ENCODE results near the gene GPR37L1. TPM values are rescaled to one million over a fixed set of nuclear protein-coding genes. Genes with fewer than 3 reads are reported as not detected.
A peak's percentile ranks its signal among the peaks of the same experiment; 100 is the strongest.

Gene GPR37L1
- total RNA-seq (2014; rRNA removed; shearing (Covaris generic); ENCODE audit: low replicate concordance): not detected in 2 replicates

GRCh38 chr1:202122639-202123335 is at the start of gene GPR37L1:
GPR37L1 (plus strand) TSS chr1:202122917; CDS start chr1:202122964, 47 bp downstream.
- DNase-seq: no peak
- Histone ChIP-seq H3K4me3 (no peak within 1 kb of the TSS), H3K9me3 (no peaks in the 10 kb centered on the region), H3K36me3 (no peaks in the 10 kb centered on the region), H3K27me3 (peaks cover 3% of the 10 kb centered on the region)

- Histone ChIP-seq H3K36me3 (no peaks in the 10 kb centered on the region), H3K27me3 (no peaks in the 10 kb centered on the region), H3K4me3 (no peak overlapping the region), H3K9me3 (no peaks in the 10 kb centered on the region)
- no peak for DNase-seq
Measured at GRCh38 chr1:202073206-202073605, 49.5 kb upstream of the GPR37L1 start.

- Histone ChIP-seq H3K27me3 (no peaks in the 10 kb centered on the region), H3K9me3 (no peaks in the 10 kb centered on the region), H3K4me3 (no peak overlapping the region), H3K36me3 (no peaks in the 10 kb centered on the region)
- DNase-seq: no peak
Measured at GRCh38 chr1:202074985-202075384, 47.7 kb upstream of the GPR37L1 start.

GRCh38 chr1:202075389-202075788 is 47.3 kb upstream of the GPR37L1 start:
- Histone ChIP-seq H3K4me3 (no peak overlapping the region), H3K36me3 (no peaks in the 10 kb centered on the region), H3K27me3 (no peaks in the 10 kb centered on the region), H3K9me3 (no peaks in the 10 kb centered on the region)
- no peak for DNase-seq

- Histone ChIP-seq H3K36me3 (no peaks in the 10 kb centered on the region), H3K27me3 (no peaks in the 10 kb centered on the region)
- no peak for DNase-seq
Measured at GRCh38 chr1:202076050-202076511, 46.6 kb upstream of the GPR37L1 start.

GRCh38 chr1:202078241-202078640 is 44.5 kb upstream of the GPR37L1 start:
- no peak for DNase-seq

More at GRCh38 chr1:202076050-202076511, 46.6 kb upstream of the GPR37L1 start:
- no peak overlapping the region for H3K4me3 ChIP-seq
- H3K9me3 ChIP-seq: no peaks in the 10 kb centered on the region

GRCh38 chr1:202081992-202082391 is 40.7 kb upstream of the GPR37L1 start:
- Histone ChIP-seq H3K9me3 (no peaks in the 10 kb centered on the region), H3K4me3 (no peak overlapping the region), H3K36me3 (no peaks in the 10 kb centered on the region), H3K27me3 (no peaks in the 10 kb centered on the region)
- no peak for DNase-seq

More at GRCh38 chr1:202078241-202078640, 44.5 kb upstream of the GPR37L1 start:
- Histone ChIP-seq H3K36me3 (no peaks in the 10 kb centered on the region), H3K9me3 (no peaks in the 10 kb centered on the region), H3K4me3 (no peak overlapping the region), H3K27me3 (no peaks in the 10 kb centered on the region)

- Histone ChIP-seq H3K36me3 (no peaks in the 10 kb centered on the region), H3K4me3 (no peak overlapping the region), H3K27me3 (no peaks in the 10 kb centered on the region), H3K9me3 (no peaks in the 10 kb centered on the region)
- DNase-seq: no peak
Measured at GRCh38 chr1:202084791-202085681, 37.7 kb upstream of the GPR37L1 start.

GRCh38 chr1:202085682-202086373 is 36.9 kb upstream of the GPR37L1 start:
- DNase-seq: no peak
- Histone ChIP-seq H3K9me3 (no peaks in the 10 kb centered on the region), H3K36me3 (no peaks in the 10 kb centered on the region), H3K27me3 (no peaks in the 10 kb centered on the region), H3K4me3 (no peak overlapping the region)

GRCh38 chr1:202086579-202087350 is 36.0 kb upstream of the GPR37L1 start:
- Histone ChIP-seq H3K4me3 (no peak overlapping the region), H3K36me3 (no peaks in the 10 kb centered on the region), H3K9me3 (no peaks in the 10 kb centered on the region), H3K27me3 (no peaks in the 10 kb centered on the region)
- DNase-seq: peak; percentile 17

- H3K36me3 ChIP-seq: no peaks in the 10 kb centered on the region
- H3K4me3 ChIP-seq: no peak overlapping the region
- H3K27me3 ChIP-seq: no peaks in the 10 kb centered on the region
- no peaks in the 10 kb centered on the region for H3K9me3 ChIP-seq
- no peak for DNase-seq
Measured at GRCh38 chr1:202088206-202088605, 34.5 kb upstream of the GPR37L1 start.

- Histone ChIP-seq H3K4me3 (no peak overlapping the region), H3K36me3 (no peaks in the 10 kb centered on the region), H3K27me3 (no peaks in the 10 kb centered on the region), H3K9me3 (no peaks in the 10 kb centered on the region)
- no peak for DNase-seq
Measured at GRCh38 chr1:202090994-202091393, 31.7 kb upstream of the GPR37L1 start.

- Histone ChIP-seq H3K9me3 (no peaks in the 10 kb centered on the region), H3K27me3 (no peaks in the 10 kb centered on the region), H3K4me3 (no peak overlapping the region), H3K36me3 (no peaks in the 10 kb centered on the region)
- DNase-seq: no peak
Measured at GRCh38 chr1:202093858-202094257, 28.9 kb upstream of the GPR37L1 start.

GRCh38 chr1:202101184-202101583 is 21.5 kb upstream of the GPR37L1 start:
- DNase-seq: peak; percentile 29
- Histone ChIP-seq H3K27me3 (no peaks in the 10 kb centered on the region), H3K36me3 (no peaks in the 10 kb centered on the region), H3K4me3 (no peak overlapping the region), H3K9me3 (no peaks in the 10 kb centered on the region)

GRCh38 chr1:202104073-202104472 is 18.6 kb upstream of the GPR37L1 start:
- no peaks in the 10 kb centered on the region for H3K9me3 ChIP-seq
- no peaks in the 10 kb centered on the region for H3K36me3 ChIP-seq
- H3K27me3 ChIP-seq: no peaks in the 10 kb centered on the region
- no peak for DNase-seq
- no peak overlapping the region for H3K4me3 ChIP-seq
